HG03521 (cell line): ENCODE results near the gene C4orf33.
"Not testable (repeated sequence)": the region's sequence is repeated elsewhere in the genome, so short reads cannot be mapped to it uniquely, and the experiment has no call there.

Experiments used
- ATAC-seq: cut with Tn5 transposase; IDR thresholded peaks from one replicate; pipeline ENCODE4 v1.9.1; 2021; ENCODE audit warnings: mild to moderate bottlenecking, moderate library complexity; ENCODE audit not compliant: unreplicated experiment

The C4orf33 gene

GRCh38 chr4:129095811-129096454 lies at the start of gene C4orf33:
Gene C4orf33, plus strand, starts transcription at chr4:129096152. Its CDS starts 6,459 bp downstream, at chr4:129102611.
- ATAC-seq = peak; percentile 40

GRCh38 chr4:129059028-129059427 lies 36.9 kb upstream of the C4orf33 start:
- ATAC-seq = no peak

GRCh38 chr4:129062580-129062979 lies 33.4 kb upstream of the C4orf33 start:
- no peak for ATAC-seq

- no peak for ATAC-seq
These were observed 32.3 kb upstream of the C4orf33 start for GRCh38 chr4:129063640-129064039.

- ATAC-seq = no peak
These were observed 31.2 kb upstream of the C4orf33 start for GRCh38 chr4:129064717-129065116.

- ATAC-seq = not testable (repeated sequence)
These were observed 26.4 kb upstream of the C4orf33 start for GRCh38 chr4:129069537-129069936.

- ATAC-seq = no peak
These were observed 18.6 kb upstream of the C4orf33 start for GRCh38 chr4:129077326-129077725.

GRCh38 chr4:129080129-129080528 lies 15.8 kb upstream of the C4orf33 start:
- ATAC-seq = no peak

- no peak for ATAC-seq
These were observed 13.7 kb upstream of the C4orf33 start for GRCh38 chr4:129082302-129082701.

GRCh38 chr4:129085472-129085871 lies 10.5 kb upstream of the C4orf33 start:
- no peak for ATAC-seq

GRCh38 chr4:129087516-129087915 lies 8.4 kb upstream of the C4orf33 start:
- ATAC-seq = no peak

GRCh38 chr4:129092631-129093190 lies 3.2 kb upstream of the C4orf33 start:
- no peak for ATAC-seq

- ATAC-seq = peak; percentile 93
These were observed 2.6 kb upstream of the C4orf33 start, which contains the start of gene SCLT1 for GRCh38 chr4:129093191-129093920. Gene SCLT1, minus strand, starts transcription at chr4:129093539. Its CDS starts 436 bp downstream, at chr4:129093103.

- no peak for ATAC-seq
These were observed 1.6 kb upstream of the C4orf33 start for GRCh38 chr4:129094347-129094746.

- ATAC-seq = no peak
These were observed 2.6 kb downstream of the C4orf33 start for GRCh38 chr4:129098531-129099001.

GRCh38 chr4:129109965-129110824 lies 14.2 kb downstream of the C4orf33 start:
- ATAC-seq = no peak

- ATAC-seq = no peak
These were observed 15.0 kb downstream of the C4orf33 start for GRCh38 chr4:129110931-129111330.

- no peak for ATAC-seq
These were observed 16.0 kb downstream of the C4orf33 start for GRCh38 chr4:129111919-129112318.

- ATAC-seq = no peak
These were observed 17.5 kb downstream of the C4orf33 start for GRCh38 chr4:129113434-129113833.

- no peak for ATAC-seq
These were observed 18.0 kb downstream of the C4orf33 start for GRCh38 chr4:129113919-129114318.

GRCh38 chr4:129117705-129118104 lies 21.8 kb downstream of the C4orf33 start:
- ATAC-seq = no peak
